Measurements from ENCODE around the gene VRK2. TPM values are rescaled to one million over a fixed set of nuclear protein-coding genes. Genes with fewer than 3 reads are reported as not detected.

Gene VRK2
- total RNA-seq, 1 donor: 22.1 TPM

DNA sequence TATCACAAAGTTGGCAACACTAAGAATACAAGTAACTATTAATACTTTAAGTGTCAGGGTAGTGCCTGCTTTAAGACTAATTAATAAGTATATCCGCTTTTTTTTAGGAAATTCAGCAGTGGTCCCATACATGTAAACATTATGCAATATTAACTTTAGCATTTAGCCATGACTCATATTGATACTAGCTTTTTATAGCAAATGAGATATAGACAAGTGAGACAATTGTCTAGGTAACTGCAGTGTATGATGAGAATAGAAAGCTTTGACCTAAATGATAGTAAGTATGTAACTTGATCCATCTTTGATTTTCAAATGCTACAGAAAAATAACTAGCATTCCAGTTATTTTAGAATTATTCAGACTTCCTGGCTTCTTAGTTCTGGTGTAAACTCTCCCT is 27.4 kb upstream of the VRK2 start:
- Histone ChIP-seq H4K20me1 (ENCODE audit: insufficient read depth, low read length) (no peaks in the 10 kb centered on the region), H3K4me1 (ENCODE audit: insufficient read depth, low read length) (no peaks in the 10 kb centered on the region), H3K79me2 (ENCODE audit: insufficient read depth, low read length) (no peaks in the 10 kb centered on the region), H3K36me3 (ENCODE audit: insufficient read depth, low read length) (no peaks in the 10 kb centered on the region), H3K9me3 (ENCODE audit: low read depth, low read length) (no peaks in the 10 kb centered on the region), H3K27ac (ENCODE audit: low read depth, low read length) (no peak overlapping the region), H3K4me2 (ENCODE audit: insufficient read depth, low read length) (no peak overlapping the region), H2AFZ (ENCODE audit: low read length) (no peak overlapping the region), H3K27me3 (ENCODE audit: insufficient read depth, low read length) (no peaks in the 10 kb centered on the region), H3K4me3 (ENCODE audit: insufficient read depth, low read length) (no peak overlapping the region)
- TF ChIP-seq, protein P1, sequence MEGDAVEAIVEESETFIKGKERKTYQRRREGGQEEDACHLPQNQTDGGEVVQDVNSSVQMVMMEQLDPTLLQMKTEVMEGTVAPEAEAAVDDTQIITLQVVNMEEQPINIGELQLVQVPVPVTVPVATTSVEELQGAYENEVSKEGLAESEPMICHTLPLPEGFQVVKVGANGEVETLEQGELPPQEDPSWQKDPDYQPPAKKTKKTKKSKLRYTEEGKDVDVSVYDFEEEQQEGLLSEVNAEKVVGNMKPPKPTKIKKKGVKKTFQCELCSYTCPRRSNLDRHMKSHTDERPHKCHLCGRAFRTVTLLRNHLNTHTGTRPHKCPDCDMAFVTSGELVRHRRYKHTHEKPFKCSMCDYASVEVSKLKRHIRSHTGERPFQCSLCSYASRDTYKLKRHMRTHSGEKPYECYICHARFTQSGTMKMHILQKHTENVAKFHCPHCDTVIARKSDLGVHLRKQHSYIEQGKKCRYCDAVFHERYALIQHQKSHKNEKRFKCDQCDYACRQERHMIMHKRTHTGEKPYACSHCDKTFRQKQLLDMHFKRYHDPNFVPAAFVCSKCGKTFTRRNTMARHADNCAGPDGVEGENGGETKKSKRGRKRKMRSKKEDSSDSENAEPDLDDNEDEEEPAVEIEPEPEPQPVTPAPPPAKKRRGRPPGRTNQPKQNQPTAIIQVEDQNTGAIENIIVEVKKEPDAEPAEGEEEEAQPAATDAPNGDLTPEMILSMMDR (IDR thresholded peaks at IDR 0.05; ENCODE audit: extremely low read depth, low read depth, low read length): no peak
- no peak for DNase-seq (ENCODE audit: insufficient read length, low spot score, missing footprints)

DNA sequence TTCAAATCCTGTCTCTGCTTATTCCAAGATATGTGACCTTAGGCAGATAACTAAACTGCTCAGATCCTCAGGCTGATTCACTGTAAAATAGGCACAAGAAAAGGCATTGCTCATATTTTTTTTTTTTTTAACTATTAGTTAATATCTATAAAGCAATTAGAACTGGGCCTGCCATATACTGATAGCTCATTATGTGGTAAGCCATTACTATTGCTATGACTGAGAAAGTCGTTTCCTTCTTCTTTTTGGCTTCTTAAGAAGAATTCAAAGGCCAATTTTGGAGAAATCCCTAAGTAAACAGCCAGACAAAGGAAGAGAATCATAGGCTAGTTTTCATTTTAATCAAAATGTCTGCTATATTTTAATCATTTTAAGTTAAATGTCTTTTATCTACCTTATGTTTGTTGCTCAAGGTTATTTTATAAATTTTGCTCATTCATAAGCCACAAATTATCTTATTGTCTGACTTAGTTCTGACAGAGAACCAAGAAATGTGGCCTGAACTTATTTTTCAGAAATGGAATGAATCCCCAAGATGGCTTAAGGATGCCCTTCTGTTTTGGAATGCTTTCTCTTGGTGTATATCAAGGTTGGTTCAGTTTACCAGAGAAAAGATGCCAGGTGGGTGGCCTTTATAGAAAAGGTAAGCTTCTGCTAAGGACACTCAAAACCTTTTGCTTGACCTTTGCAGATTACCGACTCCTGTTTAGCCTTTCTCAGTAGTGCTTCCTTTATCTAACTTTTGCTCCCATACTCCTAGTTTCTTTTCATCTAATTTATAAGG is 21.3 kb upstream of the VRK2 start:
- Histone ChIP-seq H3K4me3 (ENCODE audit: insufficient read depth, low read length) (no peak overlapping the region), H3K27ac (ENCODE audit: low read depth, low read length) (no peak overlapping the region), H3K27me3 (ENCODE audit: insufficient read depth, low read length) (no peaks in the 10 kb centered on the region), H3K36me3 (ENCODE audit: insufficient read depth, low read length) (no peaks in the 10 kb centered on the region), H4K20me1 (ENCODE audit: insufficient read depth, low read length) (no peaks in the 10 kb centered on the region), H2AFZ (ENCODE audit: low read length) (no peak overlapping the region), H3K9me3 (ENCODE audit: low read depth, low read length) (no peaks in the 10 kb centered on the region), H3K4me2 (ENCODE audit: insufficient read depth, low read length) (no peak overlapping the region), H3K79me2 (ENCODE audit: insufficient read depth, low read length) (no peaks in the 10 kb centered on the region), H3K4me1 (ENCODE audit: insufficient read depth, low read length) (no peaks in the 10 kb centered on the region)
- TF ChIP-seq, protein P1 (IDR thresholded peaks at IDR 0.05; ENCODE audit: extremely low read depth, low read depth, low read length): no peak
- no peak for DNase-seq (ENCODE audit: insufficient read length, low spot score, missing footprints)

DNA sequence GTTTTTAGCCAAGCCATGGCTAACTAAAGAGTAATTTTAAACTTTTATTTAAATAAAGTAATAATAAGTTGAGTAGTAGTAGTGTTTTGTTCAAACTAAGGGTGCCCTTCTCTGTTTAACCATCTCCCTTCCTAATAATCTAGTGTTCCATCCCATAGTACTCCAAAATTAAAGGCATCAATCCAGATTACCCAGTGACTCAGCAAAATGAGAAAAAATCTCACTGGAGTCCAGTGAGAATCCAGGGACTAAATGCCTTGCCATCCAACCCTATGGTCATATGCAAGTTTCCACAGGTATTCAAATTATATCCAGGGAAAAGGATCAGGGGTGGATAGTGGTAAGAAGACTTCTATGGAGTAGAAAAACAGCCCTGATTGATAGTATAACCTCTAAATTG is 19.6 kb upstream of the VRK2 start:
- DNase-seq (ENCODE audit: insufficient read length, low spot score, missing footprints): no peak
- no peaks in the 10 kb centered on the region for H4K20me1 ChIP-seq (ENCODE audit: insufficient read depth, low read length)
- peaks cover 3% of the 10 kb centered on the region for H3K9me3 ChIP-seq (ENCODE audit: low read depth, low read length)
- H3K36me3 ChIP-seq (ENCODE audit: insufficient read depth, low read length): no peaks in the 10 kb centered on the region
- H2AFZ ChIP-seq (ENCODE audit: low read length): no peak overlapping the region
- H3K79me2 ChIP-seq (ENCODE audit: insufficient read depth, low read length): no peaks in the 10 kb centered on the region
- H3K27me3 ChIP-seq (ENCODE audit: insufficient read depth, low read length): no peaks in the 10 kb centered on the region
- H3K27ac ChIP-seq (ENCODE audit: low read depth, low read length): no peak overlapping the region
- peaks cover 3% of the 10 kb centered on the region for H3K4me1 ChIP-seq (ENCODE audit: insufficient read depth, low read length)
- TF ChIP-seq, protein P1 (IDR thresholded peaks at IDR 0.05; ENCODE audit: extremely low read depth, low read depth, low read length): no peak
- H3K4me3 ChIP-seq (ENCODE audit: insufficient read depth, low read length): no peak overlapping the region
- no peak overlapping the region for H3K4me2 ChIP-seq (ENCODE audit: insufficient read depth, low read length)

DNA sequence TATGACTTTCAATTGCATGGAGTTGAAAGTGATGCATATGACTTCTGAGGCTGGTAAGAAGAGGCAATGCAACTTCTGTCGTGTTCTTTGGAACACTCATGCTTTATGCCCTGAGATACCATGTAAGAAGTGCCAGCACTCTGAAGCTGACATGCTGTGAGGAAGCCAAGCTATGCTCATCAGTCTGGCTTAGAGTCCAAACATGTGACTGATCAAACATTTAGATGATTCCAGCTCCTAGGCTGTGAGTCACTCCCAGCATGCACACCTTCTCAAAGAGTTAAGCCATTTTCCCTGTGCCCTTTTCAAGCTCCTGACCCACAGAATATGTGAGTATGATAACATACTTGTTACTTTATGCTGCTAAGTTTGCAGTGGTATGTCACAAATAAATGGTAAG is 15.8 kb upstream of the VRK2 start:
- H2AFZ ChIP-seq (ENCODE audit: low read length): no peak overlapping the region

More for the DNA sequence above, 15.8 kb upstream of the VRK2 start:
- H3K4me1 ChIP-seq (ENCODE audit: insufficient read depth, low read length): peaks cover 3% of the 10 kb centered on the region
- DNase-seq (ENCODE audit: insufficient read length, low spot score, missing footprints): no peak
- no peaks in the 10 kb centered on the region for H3K27me3 ChIP-seq (ENCODE audit: insufficient read depth, low read length)
- no peaks in the 10 kb centered on the region for H3K79me2 ChIP-seq (ENCODE audit: insufficient read depth, low read length)
- H4K20me1 ChIP-seq (ENCODE audit: insufficient read depth, low read length): no peaks in the 10 kb centered on the region
- H3K4me2 ChIP-seq (ENCODE audit: insufficient read depth, low read length): no peak overlapping the region
- no peak overlapping the region for H3K4me3 ChIP-seq (ENCODE audit: insufficient read depth, low read length)
- no peaks in the 10 kb centered on the region for H3K36me3 ChIP-seq (ENCODE audit: insufficient read depth, low read length)
- H3K27ac ChIP-seq (ENCODE audit: low read depth, low read length): no peak overlapping the region
- H3K9me3 ChIP-seq (ENCODE audit: low read depth, low read length): peaks cover 3% of the 10 kb centered on the region
- TF ChIP-seq, protein P1 (IDR thresholded peaks at IDR 0.05; ENCODE audit: extremely low read depth, low read depth, low read length): no peak

All from osteoblast (primary cell).